HepG2 (cell line): ENCODE results near the gene CHPF. TPM values are rescaled to one million over a fixed set of nuclear protein-coding genes. Genes with fewer than 3 reads are reported as not detected.

ENCODE experiments used
- GLI4 ChIP-seq: sonication (generic); formaldehyde crosslinking; IDR thresholded peaks from 2 replicates; pipeline ENCODE4 v1.5.1; 2020; ENCODE audit warnings: missing genetic modification reagents, mild to moderate bottlenecking, moderate library complexity, borderline replicate concordance
- MBD4 ChIP-seq: IDR thresholded peaks from 2 replicates; pipeline ENCODE4 v1.6.1; 2012; ENCODE audit warnings: low read length, inconsistent platforms, borderline replicate concordance
- NFKB2 ChIP-seq: sonication (generic); formaldehyde crosslinking; IDR thresholded peaks from 2 replicates; pipeline ENCODE4 v1.4.0; 2020; ENCODE audit warnings: missing genetic modification reagents, borderline replicate concordance
- NR2F2 ChIP-seq: IDR thresholded peaks from 2 replicates; pipeline ENCODE4 v1.6.1; 2012; ENCODE audit warnings: low read depth, inconsistent platforms, borderline replicate concordance
- PAWR ChIP-seq: sonication (generic); formaldehyde crosslinking; IDR thresholded peaks from 2 replicates; pipeline ENCODE4 v1.4.0; 2020; ENCODE audit warnings: missing genetic modification reagents, mild to moderate bottlenecking, borderline replicate concordance
- PHF20 ChIP-seq: sonication (generic); formaldehyde crosslinking; IDR thresholded peaks from 2 replicates; pipeline ENCODE4 v1.5.0; 2020; ENCODE audit warnings: mild to moderate bottlenecking, missing genetic modification reagents
- SAP130 ChIP-seq: IDR thresholded peaks from 2 replicates; pipeline ENCODE4 v1.6.1; 2016; ENCODE audit warnings: low read depth
- SETDB1 ChIP-seq: sonication (generic); formaldehyde crosslinking; IDR thresholded peaks from 2 replicates; pipeline ENCODE4 v1.5.1; 2020; ENCODE audit warnings: missing genetic modification reagents, mild to moderate bottlenecking, borderline replicate concordance
- TAF1 ChIP-seq: sonication (generic); formaldehyde crosslinking; IDR thresholded peaks from 2 replicates; pipeline ENCODE4 v1.4.0; 2020; ENCODE audit warnings: missing genetic modification reagents
- ZNF180 ChIP-seq: sonication (generic); formaldehyde crosslinking; IDR thresholded peaks from 2 replicates; pipeline ENCODE4 v1.4.0; 2020; ENCODE audit warnings: low read depth, missing genetic modification reagents, borderline replicate concordance
- ZNF773 ChIP-seq: sonication (generic); formaldehyde crosslinking; IDR thresholded peaks from 2 replicates; pipeline ENCODE4 v1.4.0; 2020; ENCODE audit warnings: missing genetic modification reagents, borderline replicate concordance
- ZSCAN30 ChIP-seq: sonication (generic); formaldehyde crosslinking; IDR thresholded peaks from 2 replicates; pipeline ENCODE4 v1.5.0; 2020; ENCODE audit warnings: mild to moderate bottlenecking, missing genetic modification reagents
- polyA plus RNA-seq, 8 experiments: library from polyadenylated mRNA; depleted of rRNA in 3 of 8; stranded (reverse) in 7 of 8; unstranded in 1 of 8; fragments of >200 nt; fragmentation: Illumina TruSeq in 4 of 8; extraction: Trizol in 4 of 8; gene quantifications; 2 replicates each; pipeline versions ENCODE4 v1.2.1 to v1.2.3, GENCODE V29; 2011 to 2016; ENCODE audit warnings: low read depth in 4 of 8, missing spikeins in 1 of 8, mixed read lengths in 1 of 8; ENCODE audit not compliant: insufficient read depth in 1 of 8
- total RNA-seq, 5 experiments: library from RNA; depleted of rRNA; stranded (reverse); fragments of >200 nt; fragmentation: Illumina TruSeq; extraction: Trizol; gene quantifications; 2 replicates each; pipeline ENCODE4 v1.2.3, GENCODE V29; 2016; ENCODE audit warnings: low read depth in 1 of 5
- TF ChIP-seq, protein P1 (sequence below), 2 experiments: sonication (generic) in 1 of 2; formaldehyde crosslinking in 1 of 2; IDR thresholded peaks; 2 replicates each; pipeline versions ENCODE4 v1.5.1 to v1.6.1; 2011 to 2020; ENCODE audit warnings: borderline replicate concordance in 1 of 2, low read depth in 1 of 2, low read length in 1 of 2, mild to moderate bottlenecking in 1 of 2, missing genetic modification reagents in 1 of 2, moderate library complexity in 1 of 2
- TF ChIP-seq, protein P2 (sequence below): IDR thresholded peaks from 2 replicates; pipeline ENCODE4 v1.6.1; 2016; ENCODE audit warnings: low read depth, control low read depth
- TF ChIP-seq, protein P3 (sequence below): sonication (generic); formaldehyde crosslinking; IDR thresholded peaks from 2 replicates; pipeline ENCODE4 v1.8.1; 2023; ENCODE audit warnings: mild to moderate bottlenecking, inconsistent platforms, moderate library complexity, missing genetic modification reagents, borderline replicate concordance
- TF ChIP-seq, protein P4 (sequence below): sonication (generic); formaldehyde crosslinking; IDR thresholded peaks from 2 replicates; pipeline ENCODE4 v1.4.0; 2020; ENCODE audit warnings: mild to moderate bottlenecking, missing genetic modification reagents, borderline replicate concordance
- TF ChIP-seq, protein P5 (sequence below): sonication (generic); formaldehyde crosslinking; IDR thresholded peaks from 2 replicates; pipeline ENCODE4 v1.4.0; 2020; ENCODE audit warnings: low read depth, missing genetic modification reagents

CHPF gene
- total and polyA plus RNA-seq, 2 of the 13 experiments (the other 11 are each of a cell fraction or from before 2014, with no cell fraction given), result 79.6 to 111 TPM

DNA sequence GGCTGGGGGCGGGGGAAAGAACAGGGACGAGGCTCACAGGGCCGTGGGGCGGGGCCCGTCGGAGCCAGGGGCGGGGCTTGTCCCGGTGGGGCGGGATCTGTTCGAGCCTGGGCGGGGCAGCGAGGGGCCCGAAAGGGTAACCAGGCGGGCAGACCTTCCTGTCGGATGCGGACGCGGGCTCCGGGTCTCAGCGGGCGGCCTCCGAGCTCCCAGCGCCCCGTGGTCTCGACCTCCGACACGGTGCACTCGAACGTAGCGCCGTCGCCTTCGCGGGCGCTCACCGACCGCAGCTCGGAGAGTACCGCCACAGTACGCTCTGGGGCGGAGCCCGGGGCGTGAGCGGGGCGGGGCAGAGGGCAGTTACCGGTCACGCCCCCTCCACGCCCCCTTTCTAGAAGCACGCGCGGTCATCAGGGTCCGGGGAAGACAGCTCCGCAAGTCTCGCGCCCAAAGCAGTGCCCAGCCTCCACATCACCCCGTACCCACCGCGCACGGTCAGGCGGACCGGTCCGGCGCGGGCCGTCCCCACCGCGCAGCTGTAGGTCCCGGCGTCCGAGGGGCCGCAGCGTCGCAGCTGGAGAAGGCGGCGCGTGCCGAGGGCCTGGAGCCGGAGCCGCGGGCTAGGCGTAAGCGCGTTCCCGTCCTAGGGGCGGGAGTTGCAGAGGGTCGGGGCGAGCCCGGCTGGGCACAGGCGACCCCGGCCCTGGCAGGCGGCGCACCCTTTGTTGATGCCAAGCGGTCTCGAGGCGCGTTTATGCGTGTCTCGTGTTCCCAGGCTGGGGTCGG is 9.0 kb upstream of the CHPF start (continued):
- TF ChIP-seq, protein P1, sequence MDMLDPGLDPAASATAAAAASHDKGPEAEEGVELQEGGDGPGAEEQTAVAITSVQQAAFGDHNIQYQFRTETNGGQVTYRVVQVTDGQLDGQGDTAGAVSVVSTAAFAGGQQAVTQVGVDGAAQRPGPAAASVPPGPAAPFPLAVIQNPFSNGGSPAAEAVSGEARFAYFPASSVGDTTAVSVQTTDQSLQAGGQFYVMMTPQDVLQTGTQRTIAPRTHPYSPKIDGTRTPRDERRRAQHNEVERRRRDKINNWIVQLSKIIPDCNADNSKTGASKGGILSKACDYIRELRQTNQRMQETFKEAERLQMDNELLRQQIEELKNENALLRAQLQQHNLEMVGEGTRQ (IDR thresholded peaks at IDR 0.05; ENCODE audit: low read depth, low read length), result no peak
- TF ChIP-seq, protein P1 (CRISPR knock-in tag; IDR thresholded peaks at IDR 0.05; ENCODE audit: borderline replicate concordance), result peak; percentile 54; the same call in 1 of the 2 replicates
- TF ChIP-seq SAP130 (CRISPR knock-in tag) (peak; percentile 78), NFKB2 (peak; percentile 97; the same call in 1 of the 2 replicates), GLI4 (CRISPR knock-in tag) (0 out of 2 replicates have a peak, but pooled peaks have one; percentile 19), PHF20 (CRISPR knock-in tag) (peak; percentile 57; the same call in 1 of the 2 replicates), PAWR (CRISPR knock-in tag) (no peak), ZNF180 (no peak), TAF1 (CRISPR knock-in tag) (peak; percentile 66), ZSCAN30 (CRISPR knock-in tag) (no peak), MBD4 (no peak), ZNF773 (CRISPR knock-in tag) (peak; percentile 62; the same call in 1 of the 2 replicates), NR2F2 (peak; percentile 12; the same call in 1 of the 2 replicates), SETDB1 (no peak)
- TF ChIP-seq, protein P2, sequence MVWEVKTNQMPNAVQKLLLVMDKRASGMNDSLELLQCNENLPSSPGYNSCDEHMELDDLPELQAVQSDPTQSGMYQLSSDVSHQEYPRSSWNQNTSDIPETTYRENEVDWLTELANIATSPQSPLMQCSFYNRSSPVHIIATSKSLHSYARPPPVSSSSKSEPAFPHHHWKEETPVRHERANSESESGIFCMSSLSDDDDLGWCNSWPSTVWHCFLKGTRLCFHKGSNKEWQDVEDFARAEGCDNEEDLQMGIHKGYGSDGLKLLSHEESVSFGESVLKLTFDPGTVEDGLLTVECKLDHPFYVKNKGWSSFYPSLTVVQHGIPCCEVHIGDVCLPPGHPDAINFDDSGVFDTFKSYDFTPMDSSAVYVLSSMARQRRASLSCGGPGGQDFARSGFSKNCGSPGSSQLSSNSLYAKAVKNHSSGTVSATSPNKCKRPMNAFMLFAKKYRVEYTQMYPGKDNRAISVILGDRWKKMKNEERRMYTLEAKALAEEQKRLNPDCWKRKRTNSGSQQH (CRISPR knock-in tag), result 0 out of 2 replicates have a peak, but pooled peaks have one; percentile 7
- TF ChIP-seq, protein P3, sequence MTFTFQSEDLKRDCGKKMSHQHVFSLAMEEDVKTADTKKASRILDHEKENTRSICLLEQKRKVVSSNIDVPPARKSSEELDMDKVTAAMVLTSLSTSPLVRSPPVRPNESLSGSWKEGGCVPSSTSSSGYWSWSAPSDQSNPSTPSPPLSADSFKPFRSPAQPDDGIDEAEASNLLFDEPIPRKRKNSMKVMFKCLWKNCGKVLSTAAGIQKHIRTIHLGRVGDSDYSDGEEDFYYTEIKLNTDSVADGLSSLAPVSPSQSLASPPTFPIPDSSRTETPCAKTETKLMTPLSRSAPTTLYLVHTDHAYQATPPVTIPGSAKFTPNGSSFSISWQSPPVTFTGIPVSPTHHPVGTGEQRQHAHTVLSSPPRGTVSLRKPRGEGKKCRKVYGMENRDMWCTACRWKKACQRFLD, result peak; percentile 40; the same call in 1 of the 2 replicates
- TF ChIP-seq, protein P4, sequence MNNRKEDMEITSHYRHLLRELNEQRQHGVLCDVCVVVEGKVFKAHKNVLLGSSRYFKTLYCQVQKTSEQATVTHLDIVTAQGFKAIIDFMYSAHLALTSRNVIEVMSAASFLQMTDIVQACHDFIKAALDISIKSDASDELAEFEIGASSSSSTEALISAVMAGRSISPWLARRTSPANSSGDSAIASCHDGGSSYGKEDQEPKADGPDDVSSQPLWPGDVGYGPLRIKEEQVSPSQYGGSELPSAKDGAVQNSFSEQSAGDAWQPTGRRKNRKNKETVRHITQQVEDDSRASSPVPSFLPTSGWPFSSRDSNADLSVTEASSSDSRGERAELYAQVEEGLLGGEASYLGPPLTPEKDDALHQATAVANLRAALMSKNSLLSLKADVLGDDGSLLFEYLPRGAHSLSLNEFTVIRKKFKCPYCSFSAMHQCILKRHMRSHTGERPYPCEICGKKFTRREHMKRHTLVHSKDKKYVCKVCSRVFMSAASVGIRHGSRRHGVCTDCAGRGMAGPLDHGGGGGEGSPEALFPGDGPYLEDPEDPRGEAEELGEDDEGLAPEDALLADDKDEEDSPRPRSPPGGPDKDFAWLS (CRISPR knock-in tag), result peak; percentile 90; the same call in 1 of the 2 replicates
- TF ChIP-seq, protein P5, sequence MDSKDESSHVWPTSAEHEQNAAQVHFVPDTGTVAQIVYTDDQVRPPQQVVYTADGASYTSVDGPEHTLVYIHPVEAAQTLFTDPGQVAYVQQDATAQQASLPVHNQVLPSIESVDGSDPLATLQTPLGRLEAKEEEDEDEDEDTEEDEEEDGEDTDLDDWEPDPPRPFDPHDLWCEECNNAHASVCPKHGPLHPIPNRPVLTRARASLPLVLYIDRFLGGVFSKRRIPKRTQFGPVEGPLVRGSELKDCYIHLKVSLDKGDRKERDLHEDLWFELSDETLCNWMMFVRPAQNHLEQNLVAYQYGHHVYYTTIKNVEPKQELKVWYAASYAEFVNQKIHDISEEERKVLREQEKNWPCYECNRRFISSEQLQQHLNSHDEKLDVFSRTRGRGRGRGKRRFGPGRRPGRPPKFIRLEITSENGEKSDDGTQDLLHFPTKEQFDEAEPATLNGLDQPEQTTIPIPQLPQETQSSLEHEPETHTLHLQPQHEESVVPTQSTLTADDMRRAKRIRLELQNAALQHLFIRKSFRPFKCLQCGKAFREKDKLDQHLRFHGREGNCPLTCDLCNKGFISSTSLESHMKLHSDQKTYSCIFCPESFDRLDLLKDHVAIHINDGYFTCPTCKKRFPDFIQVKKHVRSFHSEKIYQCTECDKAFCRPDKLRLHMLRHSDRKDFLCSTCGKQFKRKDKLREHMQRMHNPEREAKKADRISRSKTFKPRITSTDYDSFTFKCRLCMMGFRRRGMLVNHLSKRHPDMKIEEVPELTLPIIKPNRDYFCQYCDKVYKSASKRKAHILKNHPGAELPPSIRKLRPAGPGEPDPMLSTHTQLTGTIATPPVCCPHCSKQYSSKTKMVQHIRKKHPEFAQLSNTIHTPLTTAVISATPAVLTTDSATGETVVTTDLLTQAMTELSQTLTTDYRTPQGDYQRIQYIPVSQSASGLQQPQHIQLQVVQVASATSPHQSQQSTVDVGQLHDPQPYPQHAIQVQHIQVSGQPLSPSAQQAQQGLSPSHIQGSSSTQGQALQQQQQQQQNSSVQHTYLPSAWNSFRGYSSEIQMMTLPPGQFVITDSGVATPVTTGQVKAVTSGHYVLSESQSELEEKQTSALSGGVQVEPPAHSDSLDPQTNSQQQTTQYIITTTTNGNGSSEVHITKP (CRISPR knock-in tag), result no peak
